ENCODE data around the gene SLC45A1.

SLC45A1 gene

DNA sequence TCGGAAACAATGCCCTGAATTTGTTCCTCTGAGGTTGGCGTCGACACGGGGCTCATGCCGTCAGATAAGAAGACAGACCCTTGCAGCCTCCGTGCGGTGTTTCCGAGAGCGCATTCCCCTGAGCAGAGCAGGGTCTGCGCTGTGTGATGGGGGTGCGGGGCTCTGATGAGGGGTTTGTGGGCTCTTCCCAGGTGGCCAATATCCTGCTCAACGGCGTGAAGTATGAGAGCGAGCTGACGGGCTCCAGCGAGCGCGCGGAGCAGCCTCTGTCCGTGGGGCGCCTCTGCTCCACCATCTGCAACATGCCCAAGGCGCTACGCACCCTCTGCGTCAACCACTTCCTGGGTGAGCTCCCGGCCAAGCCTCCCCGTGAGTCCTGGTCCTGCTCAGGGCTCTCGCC lies 17.3 kb downstream of the SLC45A1 start:
- DNase-seq (ENCODE audit: low read depth), result no peak

DNA sequence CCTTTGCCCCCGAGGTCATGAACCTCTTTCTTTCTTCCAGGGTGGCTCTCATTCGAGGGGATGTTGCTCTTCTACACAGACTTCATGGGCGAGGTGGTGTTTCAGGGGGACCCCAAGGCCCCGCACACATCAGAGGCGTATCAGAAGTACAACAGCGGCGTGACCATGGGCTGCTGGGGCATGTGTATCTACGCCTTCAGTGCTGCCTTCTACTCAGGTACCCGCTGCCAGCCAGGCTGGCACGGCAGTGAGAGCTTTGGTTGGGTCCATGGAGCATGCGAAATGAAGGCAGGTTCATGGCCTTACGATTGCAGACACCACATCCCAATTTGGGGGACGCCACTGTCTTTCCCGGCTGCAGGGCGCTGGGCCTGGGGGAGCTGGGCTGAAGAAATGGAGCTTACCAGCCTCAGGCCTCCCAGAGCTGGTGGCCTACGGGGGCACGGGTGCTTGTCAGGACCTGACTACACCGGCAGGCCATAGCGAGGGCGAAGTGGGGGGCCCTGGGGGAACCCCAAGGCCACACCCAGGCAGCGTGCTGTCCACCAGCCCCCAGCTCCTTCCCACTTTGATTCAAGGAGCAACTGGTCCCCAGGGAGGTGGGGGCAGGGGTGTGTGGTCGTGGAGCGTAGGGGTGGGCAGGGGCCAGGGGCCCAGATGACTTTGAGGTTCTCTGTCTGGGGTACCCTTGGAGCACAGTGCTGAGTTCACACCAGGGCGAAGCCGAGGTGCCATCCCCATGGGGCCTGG lies 20.0 kb downstream of the SLC45A1 start:
- no peak for DNase-seq (ENCODE audit: low read depth)

DNA sequence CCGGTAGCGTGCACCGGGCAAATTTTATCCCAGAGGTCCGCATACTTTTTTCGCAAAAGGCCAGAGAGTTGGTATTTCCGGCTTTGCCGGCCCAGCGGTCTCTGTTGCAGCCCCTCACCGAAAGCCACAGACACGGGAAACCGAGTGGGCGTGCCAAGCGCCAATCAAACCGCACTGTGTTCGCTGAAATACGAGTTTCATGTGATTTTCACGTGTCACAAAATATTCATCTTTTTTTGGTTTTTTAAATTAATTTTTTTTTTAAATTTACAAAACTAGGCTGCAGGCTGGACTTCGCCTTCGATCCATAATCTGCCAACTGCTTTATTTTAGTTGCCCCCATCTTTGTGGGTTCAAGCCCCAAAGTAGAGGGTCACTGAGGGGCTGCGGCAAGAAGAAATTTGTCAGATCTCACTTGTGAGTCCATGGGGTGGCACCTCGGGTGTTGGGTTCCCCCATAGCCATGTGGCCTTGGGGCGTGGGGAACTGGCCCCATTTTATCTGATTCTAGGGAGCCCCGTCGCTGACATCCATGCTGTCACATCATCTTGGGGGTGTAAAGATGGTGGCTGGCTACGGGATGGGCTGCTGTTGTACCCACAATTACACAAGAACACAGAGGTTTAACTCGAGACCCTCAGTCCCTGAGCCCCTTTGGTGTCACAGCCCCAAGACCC lies 20.8 kb downstream of the SLC45A1 start:
- DNase-seq (ENCODE audit: low read depth), result no peak

- DNase-seq (ENCODE audit: low read depth), result no peak
These were observed 21.3 kb downstream of the SLC45A1 start for GRCh38 chr1:8339203-8339600.

DNA sequence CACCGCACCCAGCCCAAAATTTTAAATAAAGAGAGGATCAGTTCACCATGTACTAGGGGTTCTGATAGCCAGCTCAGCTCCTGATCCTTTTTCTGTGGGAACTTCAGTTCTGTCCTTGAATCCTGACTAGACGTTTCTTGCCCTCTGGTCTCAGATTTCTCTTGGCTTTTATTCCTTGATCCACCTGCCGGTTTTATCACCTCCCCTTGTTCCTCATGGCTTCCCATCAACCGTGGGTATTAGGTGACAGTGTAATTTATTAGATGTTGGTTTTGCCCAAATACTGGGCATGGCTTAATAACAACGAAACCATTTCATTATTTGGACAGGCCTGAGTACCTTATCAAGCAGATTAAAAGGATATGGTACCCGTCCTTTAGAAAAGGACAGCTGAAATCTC lies 22.5 kb downstream of the SLC45A1 start:
- no peak for DNase-seq (ENCODE audit: low read depth)

GRCh38 chr1:8342325-8342724 lies 24.4 kb downstream of the SLC45A1 start:
- DNase-seq (ENCODE audit: low read depth), result no peak

GRCh38 chr1:8343044-8343443 lies 25.1 kb downstream of the SLC45A1 start:
- no peak for DNase-seq (ENCODE audit: low read depth)

DNA sequence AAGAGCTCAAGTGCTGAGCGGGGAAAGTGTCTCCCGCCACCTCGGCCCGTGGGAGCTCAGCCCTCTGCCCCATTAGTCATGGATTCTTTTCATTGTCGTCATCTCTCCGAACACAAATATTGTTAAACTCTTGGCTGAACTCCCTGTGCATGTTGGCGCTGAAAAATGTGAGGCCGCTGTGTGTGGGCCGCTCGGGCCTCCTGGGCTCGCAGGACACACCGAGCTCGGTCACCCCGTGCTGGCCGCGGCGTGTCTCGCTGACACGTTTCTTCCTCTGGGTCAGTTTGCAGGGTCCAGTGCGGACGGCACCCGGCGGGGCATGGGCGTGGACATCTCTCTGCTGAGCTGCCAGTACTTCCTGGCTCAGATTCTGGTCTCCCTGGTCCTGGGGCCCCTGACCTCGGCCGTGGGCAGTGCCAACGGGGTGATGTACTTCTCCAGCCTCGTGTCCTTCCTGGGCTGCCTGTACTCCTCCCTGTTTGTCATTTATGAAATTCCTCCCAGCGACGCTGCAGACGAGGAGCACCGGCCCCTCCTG lies 25.6 kb downstream of the SLC45A1 start:
- DNase-seq (ENCODE audit: low read depth), result no peak

DNA sequence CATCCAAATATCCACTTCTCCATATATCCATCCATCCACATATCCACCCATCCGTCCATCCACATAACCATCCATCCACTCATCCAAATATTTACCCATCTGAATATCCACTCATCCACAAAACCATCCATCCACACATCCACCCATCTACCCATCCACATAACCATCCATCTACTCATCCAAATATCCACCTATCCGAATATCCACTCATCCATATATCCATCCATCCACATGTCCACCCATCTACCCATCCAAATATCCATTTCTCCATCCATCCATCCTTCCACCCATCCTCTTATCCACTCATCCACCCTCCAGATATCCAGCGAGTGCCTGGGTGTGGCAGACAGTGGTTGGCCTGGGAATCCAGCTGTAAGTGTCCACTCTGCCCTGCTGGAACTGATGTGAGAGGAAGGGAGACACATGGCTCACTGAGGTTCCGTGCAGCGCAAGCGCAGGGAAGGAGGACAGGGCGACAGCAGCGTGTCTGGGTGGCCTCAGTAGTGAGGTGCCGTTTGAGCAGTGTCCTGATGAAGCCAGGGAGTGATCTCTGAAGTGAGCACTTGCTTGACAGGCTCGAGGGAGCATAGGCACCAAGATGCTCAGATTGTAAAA lies 27.1 kb downstream of the SLC45A1 start:
- DNase-seq (ENCODE audit: low read depth), result no peak

DNA sequence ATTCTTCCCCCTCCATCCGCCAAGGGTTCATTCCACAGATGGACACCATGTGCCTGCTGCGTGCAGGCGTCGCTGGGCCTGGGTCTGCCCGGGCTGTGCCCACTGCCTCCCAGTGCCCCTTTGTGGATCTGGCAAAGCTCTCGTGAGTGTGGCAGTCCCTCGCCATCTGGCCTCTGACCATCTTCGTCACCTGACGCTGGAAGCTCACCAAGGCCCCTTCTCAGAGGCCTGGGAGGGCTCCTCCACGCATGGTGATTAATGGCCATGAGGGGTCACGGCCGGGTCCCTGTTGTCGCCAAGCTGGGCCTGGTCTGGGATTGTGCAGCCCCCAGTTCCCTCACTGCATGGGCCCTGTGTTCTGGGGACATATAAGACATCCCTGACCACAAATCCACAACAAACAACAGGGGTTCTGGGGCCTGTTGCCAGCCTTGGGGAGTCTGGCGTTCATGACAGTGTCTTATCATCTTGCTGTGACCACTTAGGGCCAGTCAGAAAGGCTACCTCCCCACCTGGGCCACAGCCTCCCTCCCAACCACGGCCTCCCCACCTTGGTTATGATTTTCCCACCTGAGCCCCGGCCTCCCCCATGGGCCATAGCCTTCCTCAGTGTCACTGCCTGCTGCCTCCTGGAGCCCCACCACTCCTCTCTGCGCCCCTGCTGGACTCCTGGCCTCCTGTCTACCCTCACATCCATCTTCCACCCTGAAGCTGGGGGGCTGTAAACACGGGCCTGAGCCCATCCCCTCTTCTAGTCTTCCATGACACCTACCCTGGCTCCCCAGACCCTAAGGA lies 27.9 kb downstream of the SLC45A1 start:
- no peak for DNase-seq (ENCODE audit: low read depth)

DNA sequence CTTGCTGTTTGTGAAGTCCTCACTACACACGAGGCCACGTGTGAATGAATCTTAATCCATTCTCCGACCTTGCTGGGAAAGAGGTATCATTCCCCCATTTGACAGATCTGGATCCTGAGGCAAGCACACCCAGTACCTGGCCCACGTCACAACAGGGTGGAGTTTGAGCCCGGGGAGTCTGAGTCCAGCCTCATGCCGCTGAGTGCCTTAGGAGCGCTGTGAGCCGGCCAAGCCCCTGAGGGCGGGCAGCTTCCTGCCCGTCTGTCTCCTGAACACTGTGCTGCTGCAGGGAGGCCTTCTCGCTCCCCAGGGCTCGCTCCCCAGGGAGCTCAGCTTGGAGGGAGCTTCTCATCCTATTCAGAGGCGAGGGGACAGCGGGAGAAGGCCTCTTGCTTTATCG lies 29.7 kb downstream of the SLC45A1 start:
- no peak for DNase-seq (ENCODE audit: low read depth)

- DNase-seq (ENCODE audit: low read depth), result no peak
These were observed 30.3 kb downstream of the SLC45A1 start for GRCh38 chr1:8348047-8348776.

GRCh38 chr1:8348777-8349472 lies 31.0 kb downstream of the SLC45A1 start:
- DNase-seq (ENCODE audit: low read depth), result peak; percentile 56

- no peak for DNase-seq (ENCODE audit: low read depth)
These were observed 31.6 kb downstream of the SLC45A1 start for GRCh38 chr1:8349473-8349865.

DNA sequence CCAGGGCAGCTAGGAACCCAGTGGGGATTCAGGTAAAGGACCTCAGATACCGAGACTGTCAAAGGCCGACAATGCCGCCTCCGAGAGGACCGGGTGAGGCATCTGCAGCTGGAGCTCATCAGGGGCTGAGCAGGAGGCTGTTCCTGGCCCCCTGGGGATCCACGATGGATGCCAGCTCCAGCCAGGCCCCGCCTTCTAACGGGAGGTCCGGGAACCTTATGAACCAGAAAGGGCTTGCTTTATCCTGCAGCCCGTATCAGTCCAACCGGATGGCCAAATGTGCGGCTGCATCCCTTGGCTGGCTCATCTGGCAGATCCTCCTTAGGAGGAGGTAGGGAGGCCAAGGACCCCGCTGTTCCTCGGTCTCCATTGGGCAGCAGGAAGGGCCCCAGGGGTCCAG lies 32.0 kb downstream of the SLC45A1 start:
- DNase-seq (ENCODE audit: low read depth), result no peak

DNA sequence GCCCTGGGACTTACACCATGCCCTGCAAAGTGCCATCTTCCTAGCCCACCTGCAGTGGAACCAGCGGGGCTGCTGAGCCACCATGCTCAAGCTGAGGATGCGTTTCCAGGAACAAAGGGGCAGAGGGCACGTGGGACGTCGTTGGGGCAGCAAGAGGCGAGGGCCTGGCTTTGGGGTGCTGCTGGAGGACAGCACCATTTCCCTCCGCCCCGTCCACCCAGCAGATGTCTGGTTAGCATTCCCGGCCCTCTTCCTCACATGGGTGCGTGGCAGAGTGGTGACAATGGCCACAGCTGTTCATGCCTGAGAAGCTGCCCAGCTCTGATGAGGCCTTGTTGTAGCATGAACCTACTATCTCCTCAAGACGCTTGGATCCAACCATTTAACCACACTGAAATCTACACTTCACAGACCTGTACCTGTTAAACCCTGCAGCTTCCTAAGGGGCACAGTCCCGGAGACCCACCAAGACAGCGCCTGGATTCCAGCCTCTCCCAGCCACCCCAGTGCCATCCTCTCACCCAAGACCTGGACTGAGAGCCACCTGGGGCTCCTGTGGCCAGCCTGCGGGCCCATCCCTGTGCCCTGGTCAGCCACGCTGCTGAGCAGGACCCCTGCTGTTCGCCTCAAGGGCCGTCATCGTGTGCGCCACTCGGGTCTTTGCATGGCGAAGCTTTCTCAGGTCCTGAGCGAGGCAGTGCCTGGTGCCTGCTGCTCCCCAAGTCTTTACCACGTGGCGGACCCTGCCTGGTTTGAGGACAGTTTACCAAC lies 33.2 kb downstream of the SLC45A1 start:
- no peak for DNase-seq (ENCODE audit: low read depth)

DNA sequence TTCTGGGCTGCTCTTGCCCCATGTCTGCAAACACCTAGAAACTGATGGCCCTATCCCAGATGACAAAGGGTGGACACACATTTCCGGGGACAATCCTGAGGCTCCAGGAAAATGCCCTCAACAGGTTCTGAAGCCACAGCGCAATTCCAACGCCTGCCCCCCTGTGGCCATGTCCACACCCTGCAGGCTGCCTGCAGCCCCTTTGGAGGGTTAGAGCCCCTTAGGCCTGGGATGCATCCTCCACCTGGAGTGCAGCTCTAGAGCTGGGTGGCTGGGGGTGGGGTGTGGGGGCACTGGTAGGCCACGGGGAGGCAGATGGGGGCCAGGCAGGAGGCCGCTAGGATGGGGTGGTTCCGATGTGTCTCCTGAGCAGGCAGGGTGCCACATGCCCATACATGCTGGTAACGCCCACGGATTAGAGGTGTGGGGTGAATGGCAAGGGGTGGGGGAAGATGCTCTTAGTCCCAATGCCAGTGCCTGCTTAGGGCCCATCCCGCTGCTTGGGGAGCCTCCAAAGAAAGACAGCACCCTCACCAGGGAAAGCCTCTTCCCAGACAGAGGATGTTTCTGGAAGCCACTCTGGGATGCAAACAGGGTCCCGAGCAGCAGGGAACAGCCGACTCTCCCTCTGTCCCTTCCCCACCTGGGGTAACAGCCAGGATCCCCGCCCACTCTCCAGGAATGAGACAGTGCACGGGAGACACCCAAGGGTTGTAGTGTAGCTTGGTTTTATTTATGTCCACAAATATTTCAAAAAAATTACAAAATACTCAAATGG lies 34.0 kb downstream of the SLC45A1 start:
- DNase-seq (ENCODE audit: low read depth), result no peak

DNA sequence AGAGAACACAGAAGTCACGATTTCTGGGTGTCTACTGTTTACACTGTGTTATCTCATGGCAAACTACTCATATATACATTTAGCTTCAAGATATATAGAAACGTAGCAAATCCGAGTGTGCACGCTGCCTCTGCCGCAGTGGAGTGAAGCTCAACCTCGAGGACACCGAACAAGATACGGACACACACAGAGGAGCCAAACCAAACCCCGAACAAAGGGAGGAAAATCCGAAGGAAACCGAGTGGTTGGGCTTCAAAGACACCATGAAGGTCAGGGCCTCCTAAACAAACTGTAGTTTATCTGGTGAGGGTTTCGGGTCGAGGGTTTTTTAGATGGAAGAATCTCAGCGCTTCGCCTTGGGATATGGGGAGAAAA lies 34.5 kb downstream of the SLC45A1 start:
- no peak for DNase-seq (ENCODE audit: low read depth)

Measured in stimulated activated CD4-positive, alpha-beta T cell treated with anti-CD3 and anti-CD28 coated beads, Interleukin-2, amount 100 ng/mL, for 4 hours (primary cell).